C4-2B (cell line): ENCODE data around the gene LIPC.

ENCODE experiments used
- ZFX ChIP-seq: fragments of 450-650 bp; IDR thresholded peaks from 2 replicates; pipeline ENCODE4 v1.6.1; 2017
- TF ChIP-seq, protein P1 (sequence below): fragments of 450-650 bp; conservative IDR thresholded peaks from 2 replicates; pipeline ENCODE4 v1.5.1; 2017; ENCODE audit warnings: mild to moderate bottlenecking

DNA sequence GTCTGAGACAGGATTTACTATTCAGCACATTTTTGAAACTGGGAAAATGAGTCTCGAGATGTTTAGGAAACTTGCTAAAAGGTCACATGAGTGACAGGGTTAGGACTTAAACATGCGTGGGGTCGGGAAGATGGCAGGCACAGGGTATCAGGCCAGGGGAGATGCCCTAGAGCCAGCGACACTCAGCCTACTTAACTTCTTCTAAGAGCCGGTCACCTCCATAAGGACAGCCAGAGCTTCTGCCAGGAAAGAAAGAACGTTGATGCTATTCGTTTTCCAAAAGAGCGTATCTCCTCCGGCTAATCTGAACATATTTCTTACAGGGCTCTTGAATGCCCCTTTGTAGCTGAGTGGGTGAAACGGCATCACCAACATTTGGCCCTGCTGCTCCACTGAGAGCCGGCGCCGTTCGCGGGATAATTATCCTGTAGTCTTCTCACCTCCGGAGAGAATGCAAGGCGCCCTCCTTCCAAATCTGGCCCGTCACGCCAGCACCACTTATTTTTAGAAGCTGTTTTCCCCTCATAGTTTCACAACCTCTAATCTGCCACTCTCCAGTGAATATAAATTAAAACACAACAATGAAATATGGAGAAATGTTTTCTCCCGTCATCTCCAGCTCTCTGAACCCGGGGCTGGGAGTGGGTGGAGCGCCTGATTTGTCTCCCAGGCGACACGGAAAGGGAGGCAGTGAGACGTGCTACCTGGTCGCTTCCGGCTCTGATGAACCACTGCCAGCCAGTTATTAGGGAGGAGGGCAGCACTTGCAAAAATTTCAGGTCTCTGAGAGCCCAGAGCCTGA, 58.5 kb downstream of the LIPC start:
- TF ChIP-seq, protein P1, sequence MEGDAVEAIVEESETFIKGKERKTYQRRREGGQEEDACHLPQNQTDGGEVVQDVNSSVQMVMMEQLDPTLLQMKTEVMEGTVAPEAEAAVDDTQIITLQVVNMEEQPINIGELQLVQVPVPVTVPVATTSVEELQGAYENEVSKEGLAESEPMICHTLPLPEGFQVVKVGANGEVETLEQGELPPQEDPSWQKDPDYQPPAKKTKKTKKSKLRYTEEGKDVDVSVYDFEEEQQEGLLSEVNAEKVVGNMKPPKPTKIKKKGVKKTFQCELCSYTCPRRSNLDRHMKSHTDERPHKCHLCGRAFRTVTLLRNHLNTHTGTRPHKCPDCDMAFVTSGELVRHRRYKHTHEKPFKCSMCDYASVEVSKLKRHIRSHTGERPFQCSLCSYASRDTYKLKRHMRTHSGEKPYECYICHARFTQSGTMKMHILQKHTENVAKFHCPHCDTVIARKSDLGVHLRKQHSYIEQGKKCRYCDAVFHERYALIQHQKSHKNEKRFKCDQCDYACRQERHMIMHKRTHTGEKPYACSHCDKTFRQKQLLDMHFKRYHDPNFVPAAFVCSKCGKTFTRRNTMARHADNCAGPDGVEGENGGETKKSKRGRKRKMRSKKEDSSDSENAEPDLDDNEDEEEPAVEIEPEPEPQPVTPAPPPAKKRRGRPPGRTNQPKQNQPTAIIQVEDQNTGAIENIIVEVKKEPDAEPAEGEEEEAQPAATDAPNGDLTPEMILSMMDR: no peak
- TF ChIP-seq ZFX: no peak
